ENCODE measurements around the gene GRAMD1A. TPM values are rescaled to one million over a fixed set of nuclear protein-coding genes. Genes with fewer than 3 reads are reported as not detected.

Gene GRAMD1A
- polyA plus RNA-seq, 1 of the 3 experiments (the other 2 are of a cell fraction): 81.9 TPM

DNA sequence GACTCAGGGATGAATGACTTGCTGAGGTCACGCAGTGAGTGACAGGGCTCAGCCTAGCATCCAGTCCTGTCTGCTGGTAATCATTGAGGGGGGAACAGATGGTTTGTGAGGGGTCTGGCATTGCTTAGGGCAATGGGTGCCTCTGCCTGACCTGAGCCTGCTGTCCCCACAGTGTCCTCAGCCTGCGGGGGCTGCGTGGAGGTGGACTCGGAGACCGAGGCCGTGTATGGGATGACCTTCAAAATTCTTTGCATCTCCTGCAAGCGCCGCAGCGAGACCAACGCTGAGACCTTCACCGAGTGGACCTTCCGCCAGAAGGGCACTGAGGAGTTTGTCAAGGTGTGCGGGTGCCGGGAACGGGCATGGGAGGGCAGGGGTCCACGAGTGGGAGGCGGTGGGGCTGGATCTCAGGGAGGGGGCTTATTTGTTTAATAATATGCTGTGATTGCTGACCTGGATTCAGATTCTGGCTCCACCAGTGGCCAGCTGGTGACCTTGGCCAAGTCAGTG is 32.3 kb downstream of the GRAMD1A start:
- ChIA-PET POLR2A (no interaction called here), CTCF (interaction anchor here (2.4 to 6.4 kb wide), 2 partner anchors 13 to 35 kb away, joined by 8 to 49 read pairs; no protein-coding TSS in a partner anchor)
- Histone ChIP-seq H3K9me3 (no peaks in the 10 kb centered on the region), H3K9ac (no peak overlapping the region), H2AFZ (ENCODE audit: low read depth) (no peak overlapping the region), H3K4me2 (no peak overlapping the region), H3K9me2 (no peaks in the 10 kb centered on the region), H3K27me3 (ENCODE audit: insufficient read depth) (no peaks in the 10 kb centered on the region), H3K4me3 (ENCODE audit: low read depth in 2 of 2, low read length in 1 of 2) (no peak overlapping the region), H3K36me3 (replicated peaks in 1 of 2; ENCODE audit: control insufficient read depth in 1 of 2, insufficient read depth in 2 of 2, low read length in 1 of 2) (peaks cover 0 to 7% of the 10 kb centered on the region in 2 experiments), H3K79me2 (ENCODE audit: insufficient read depth) (no peaks in the 10 kb centered on the region), H4K20me1 (ENCODE audit: insufficient read depth) (no peaks in the 10 kb centered on the region), H3K27ac (ENCODE audit: low read depth in 2 of 2, low read length in 1 of 2) (no peak overlapping the region), H3K4me1 (ENCODE audit: control insufficient read depth in 1 of 2, insufficient read depth in 2 of 2, low read depth in 1 of 2, low read length in 1 of 2) (peaks cover 0 to 21% of the 10 kb centered on the region in 2 experiments; a peak in 1 of 4 replicates), H3F3A (replicated peaks; ENCODE audit: insufficient read depth) (peaks cover 2% of the 10 kb centered on the region)
- no peak for TF ChIP-seq GABPA (IDR thresholded peaks at IDR 0.05; ENCODE audit: low read depth)
- TF ChIP-seq MXI1 (IDR thresholded peaks at IDR 0.05; ENCODE audit: low read depth, low read length): no peak
- TF ChIP-seq, protein P1, sequence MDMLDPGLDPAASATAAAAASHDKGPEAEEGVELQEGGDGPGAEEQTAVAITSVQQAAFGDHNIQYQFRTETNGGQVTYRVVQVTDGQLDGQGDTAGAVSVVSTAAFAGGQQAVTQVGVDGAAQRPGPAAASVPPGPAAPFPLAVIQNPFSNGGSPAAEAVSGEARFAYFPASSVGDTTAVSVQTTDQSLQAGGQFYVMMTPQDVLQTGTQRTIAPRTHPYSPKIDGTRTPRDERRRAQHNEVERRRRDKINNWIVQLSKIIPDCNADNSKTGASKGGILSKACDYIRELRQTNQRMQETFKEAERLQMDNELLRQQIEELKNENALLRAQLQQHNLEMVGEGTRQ (IDR thresholded peaks at IDR 0.05; ENCODE audit: borderline replicate concordance, low read depth, low read length): no peak
- DNase-seq: no peak
- 92% methylated on average over 17 of the region's 17 CpGs for whole genome bisulfite sequencing (ENCODE audit: low lambda C conversion rate)

DNA sequence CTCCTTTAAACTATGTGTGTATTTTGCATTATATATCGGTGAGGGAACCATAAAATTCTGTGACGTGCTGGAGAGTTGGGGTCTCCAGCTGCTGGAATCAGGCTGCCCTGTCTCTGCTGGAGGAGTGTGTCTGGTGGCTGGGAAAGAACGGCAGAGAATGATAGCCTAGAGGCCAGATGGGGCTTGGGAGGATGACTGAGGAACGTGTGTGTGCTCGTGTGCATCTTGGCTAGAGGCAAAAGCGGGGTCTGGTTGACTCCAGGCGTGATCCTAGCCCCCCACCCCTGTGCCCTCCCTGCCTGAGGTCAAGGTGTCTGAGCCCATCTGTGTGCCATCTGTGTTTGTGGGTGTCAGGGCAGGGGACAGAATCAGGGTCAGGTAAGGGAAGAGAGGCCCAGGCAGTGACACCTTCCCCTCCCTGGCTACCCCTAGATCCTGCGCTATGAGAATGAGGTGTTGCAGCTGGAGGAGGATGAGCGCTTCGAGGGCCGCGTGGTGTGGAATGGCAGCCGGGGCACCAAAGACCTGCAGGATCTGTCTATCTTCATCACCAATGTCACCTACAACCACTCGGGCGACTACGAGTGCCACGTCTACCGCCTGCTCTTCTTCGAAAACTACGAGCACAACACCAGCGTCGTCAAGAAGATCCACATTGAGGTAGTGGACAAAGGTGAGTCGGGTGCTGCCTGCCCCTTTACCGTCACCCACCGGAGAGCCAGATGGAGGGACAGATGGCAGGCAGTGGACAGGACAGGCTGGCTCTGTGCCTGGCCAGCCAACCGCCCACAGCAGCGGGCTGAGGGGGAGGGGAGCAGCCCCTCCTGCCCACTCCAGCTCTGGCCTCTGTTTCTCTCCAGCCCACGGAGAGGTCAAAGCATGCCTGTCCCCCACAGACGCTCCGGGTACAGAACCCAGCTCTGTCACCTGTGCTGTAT is 33.2 kb downstream of the GRAMD1A start:
- H3K9ac ChIP-seq: no peak overlapping the region
- no peak for DNase-seq
- POLR2A ChIA-PET: no interaction called here
- H3K4me1 ChIP-seq (ENCODE audit: control insufficient read depth in 1 of 2, insufficient read depth in 2 of 2, low read depth in 1 of 2, low read length in 1 of 2): peaks cover 0 to 21% of the 10 kb centered on the region in 2 experiments; a peak in 1 of 4 replicates
- H3K9me2 ChIP-seq: no peaks in the 10 kb centered on the region
- no peak overlapping the region for H3K27ac ChIP-seq (ENCODE audit: low read depth in 2 of 2, low read length in 1 of 2)
- no peaks in the 10 kb centered on the region for H3K27me3 ChIP-seq (ENCODE audit: insufficient read depth)
- 86% methylated on average over 27 of the region's 30 CpGs for WGBS (ENCODE audit: low lambda C conversion rate)
- no peaks in the 10 kb centered on the region for H3K9me3 ChIP-seq
- CTCF ChIA-PET: interaction anchor here (1.2 to 6.4 kb wide), 3 partner anchors 12 to 109 kb away, joined by 3 to 49 read pairs (median 5); partner anchors contain the start of gene FXYD7
- no peak overlapping the region for H3K4me2 ChIP-seq
- H4K20me1 ChIP-seq (ENCODE audit: insufficient read depth): no peaks in the 10 kb centered on the region
- H2AFZ ChIP-seq (ENCODE audit: low read depth): no peak overlapping the region
- TF ChIP-seq RCOR1 (IDR thresholded peaks at IDR 0.05; ENCODE audit: low read length): no peak
- TF ChIP-seq FOXJ3 (CRISPR knock-in tag; IDR thresholded peaks at IDR 0.05): no peak
- no peak for TF ChIP-seq TCF12 (IDR thresholded peaks at IDR 0.05)
- TF ChIP-seq TEAD4 (IDR thresholded peaks at IDR 0.05; ENCODE audit: borderline replicate concordance, insufficient read depth): no peak
- TF ChIP-seq MXI1 (IDR thresholded peaks at IDR 0.05; ENCODE audit: low read depth, low read length): no peak
- TF ChIP-seq FOSL2 (IDR thresholded peaks at IDR 0.05; ENCODE audit: borderline replicate concordance, low read depth): no peak
- TF ChIP-seq, protein P2, sequence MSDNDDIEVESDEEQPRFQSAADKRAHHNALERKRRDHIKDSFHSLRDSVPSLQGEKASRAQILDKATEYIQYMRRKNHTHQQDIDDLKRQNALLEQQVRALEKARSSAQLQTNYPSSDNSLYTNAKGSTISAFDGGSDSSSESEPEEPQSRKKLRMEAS (IDR thresholded peaks at IDR 0.05; ENCODE audit: low read depth): no peak
- no peak for TF ChIP-seq EZH2phosphoT487 (IDR thresholded peaks at IDR 0.05; ENCODE audit: borderline replicate concordance, low read depth)
- no peak for TF ChIP-seq RAD21 (IDR thresholded peaks at IDR 0.05; ENCODE audit: low read length)
- no peak for TF ChIP-seq TAF1 (IDR thresholded peaks at IDR 0.05; ENCODE audit: borderline replicate concordance, low read depth, low read length)
- TF ChIP-seq RFX5 (IDR thresholded peaks at IDR 0.05; ENCODE audit: low read length): no peak
- TF ChIP-seq GABPA (IDR thresholded peaks at IDR 0.05; ENCODE audit: low read depth): no peak
- no peak overlapping the region for H3K4me3 ChIP-seq (ENCODE audit: low read depth in 2 of 2, low read length in 1 of 2)
- no peaks in the 10 kb centered on the region for H3F3A ChIP-seq (replicated peaks; ENCODE audit: insufficient read depth)
- H3K36me3 ChIP-seq (replicated peaks in 1 of 2; ENCODE audit: control insufficient read depth in 1 of 2, insufficient read depth in 2 of 2, low read length in 1 of 2): no peaks in the 10 kb centered on the region
- no peaks in the 10 kb centered on the region for H3K79me2 ChIP-seq (ENCODE audit: insufficient read depth)

All from SK-N-SH (cell line).